Measurements from ENCODE around the gene CDK3. TPM values are rescaled to one million over a fixed set of nuclear protein-coding genes. Genes with fewer than 3 reads are reported as not detected.

Gene CDK3
- total RNA-seq, 6 donors from 2014 or later = 3.0 to 15.7 (median 7.0) TPM

- Histone ChIP-seq H3K36me3 (peaks cover 0 to 15% (median 2%) of the 10 kb centered on the region in 4 donors), H3K9me3 (no peaks in the 10 kb centered on the region), H3K4me1 (peaks cover 0 to 9% (median 7%) of the 10 kb centered on the region in 4 donors), H3K4me3 (no peak overlapping the region), H3K27ac (no peak overlapping the region), H3K27me3 (no peaks in the 10 kb centered on the region)
- ATAC-seq (ENCODE audit: low FRiP score in 2 of 2) (peak; percentile 86 to 88), DNase-seq (peak; percentile 81 to 87)
- WGBS, 2 donors = 30 to 37% methylated on average over 14 to 15 of the region's 19 CpGs
- TF ChIP-seq POLR2AphosphoS5 (IDR thresholded peaks at IDR 0.05) = no peak
- TF ChIP-seq, protein P1, sequence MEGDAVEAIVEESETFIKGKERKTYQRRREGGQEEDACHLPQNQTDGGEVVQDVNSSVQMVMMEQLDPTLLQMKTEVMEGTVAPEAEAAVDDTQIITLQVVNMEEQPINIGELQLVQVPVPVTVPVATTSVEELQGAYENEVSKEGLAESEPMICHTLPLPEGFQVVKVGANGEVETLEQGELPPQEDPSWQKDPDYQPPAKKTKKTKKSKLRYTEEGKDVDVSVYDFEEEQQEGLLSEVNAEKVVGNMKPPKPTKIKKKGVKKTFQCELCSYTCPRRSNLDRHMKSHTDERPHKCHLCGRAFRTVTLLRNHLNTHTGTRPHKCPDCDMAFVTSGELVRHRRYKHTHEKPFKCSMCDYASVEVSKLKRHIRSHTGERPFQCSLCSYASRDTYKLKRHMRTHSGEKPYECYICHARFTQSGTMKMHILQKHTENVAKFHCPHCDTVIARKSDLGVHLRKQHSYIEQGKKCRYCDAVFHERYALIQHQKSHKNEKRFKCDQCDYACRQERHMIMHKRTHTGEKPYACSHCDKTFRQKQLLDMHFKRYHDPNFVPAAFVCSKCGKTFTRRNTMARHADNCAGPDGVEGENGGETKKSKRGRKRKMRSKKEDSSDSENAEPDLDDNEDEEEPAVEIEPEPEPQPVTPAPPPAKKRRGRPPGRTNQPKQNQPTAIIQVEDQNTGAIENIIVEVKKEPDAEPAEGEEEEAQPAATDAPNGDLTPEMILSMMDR (IDR thresholded peaks at IDR 0.05) = peak; percentile 92 to 98 (median 96)
Observed at GRCh38 chr17:76014100-76014924, 13.7 kb downstream of the CDK3 start.

GRCh38 chr17:76014925-76015261 is 14.2 kb downstream of the CDK3 start:
- ATAC-seq (ENCODE audit: low FRiP score in 2 of 2) (no peak), DNase-seq (peak in 1 of 2 donors; percentile 79)
- H3K36me3 ChIP-seq = peaks cover 0 to 9% (median 2%) of the 10 kb centered on the region in 4 donors
- H3K9me3 ChIP-seq = no peaks in the 10 kb centered on the region
- TF ChIP-seq POLR2A (IDR thresholded peaks at IDR 0.05) (no peak), EP300 (IDR thresholded peaks at IDR 0.05) (no peak)
- WGBS, 2 donors = 94 to 97% methylated on average over 6 to 7 of the region's 26 CpGs
- H3K4me1 ChIP-seq = peaks cover 0 to 9% (median 7%) of the 10 kb centered on the region in 4 donors
- H3K27ac ChIP-seq = no peak overlapping the region
- H3K27me3 ChIP-seq = no peaks in the 10 kb centered on the region
- H3K4me3 ChIP-seq = no peak overlapping the region

GRCh38 chr17:76017481-76018339 is 17.1 kb downstream of the CDK3 start:
- H3K4me1 ChIP-seq = peaks cover 0 to 9% (median 7%) of the 10 kb centered on the region in 4 donors
- no peak overlapping the region for H3K4me3 ChIP-seq
- no peaks in the 10 kb centered on the region for H3K27me3 ChIP-seq
- no peak for DNase-seq
- H3K36me3 ChIP-seq = peaks cover 0 to 18% (median 2%) of the 10 kb centered on the region in 4 donors
- TF ChIP-seq POLR2A (IDR thresholded peaks at IDR 0.05) = no peak
- TF ChIP-seq, protein P1 (IDR thresholded peaks at IDR 0.05) = no peak
- no peak for TF ChIP-seq POLR2AphosphoS5 (IDR thresholded peaks at IDR 0.05)
- TF ChIP-seq EP300 (IDR thresholded peaks at IDR 0.05) = no peak
- no peak overlapping the region for H3K27ac ChIP-seq
- no peak for ATAC-seq (ENCODE audit: low FRiP score in 2 of 2)
- H3K9me3 ChIP-seq = no peaks in the 10 kb centered on the region
- 95 to 97% methylated on average over 14 to 21 of the region's 21 CpGs for WGBS, 2 donors

DNA sequence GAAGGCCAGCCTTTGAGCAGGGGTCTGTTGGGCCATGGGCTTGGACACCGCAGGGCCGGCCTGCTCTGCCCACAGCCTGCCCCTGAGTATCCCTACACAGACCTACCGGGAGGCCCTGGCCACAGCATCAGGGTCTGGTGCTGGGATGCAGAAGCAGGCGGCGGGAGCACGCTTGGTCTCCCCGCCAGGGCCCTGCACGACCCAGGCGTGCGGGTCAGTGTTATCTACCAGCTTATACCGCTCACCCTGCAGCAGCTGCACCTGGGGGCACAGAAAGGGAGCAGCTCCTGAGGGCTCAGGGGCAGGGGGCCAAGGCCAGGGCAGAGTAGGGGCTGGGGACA is 17.7 kb downstream of the CDK3 start:
- DNase-seq (no peak), ATAC-seq (ENCODE audit: low FRiP score in 2 of 2) (no peak)
- Histone ChIP-seq H3K9me3 (no peaks in the 10 kb centered on the region), H3K27ac (no peak overlapping the region), H3K4me1 (peaks cover 0 to 9% (median 7%) of the 10 kb centered on the region in 4 donors), H3K4me3 (no peak overlapping the region), H3K36me3 (peaks cover 0 to 18% (median 2%) of the 10 kb centered on the region in 4 donors), H3K27me3 (no peaks in the 10 kb centered on the region)
- TF ChIP-seq, protein P1 (IDR thresholded peaks at IDR 0.05) = no peak
- TF ChIP-seq EP300 (IDR thresholded peaks at IDR 0.05) (no peak), POLR2AphosphoS5 (IDR thresholded peaks at IDR 0.05) (no peak), POLR2A (IDR thresholded peaks at IDR 0.05) (no peak)
- WGBS, 2 donors = 91 to 98% methylated on average over 8 of the region's 11 CpGs

DNA sequence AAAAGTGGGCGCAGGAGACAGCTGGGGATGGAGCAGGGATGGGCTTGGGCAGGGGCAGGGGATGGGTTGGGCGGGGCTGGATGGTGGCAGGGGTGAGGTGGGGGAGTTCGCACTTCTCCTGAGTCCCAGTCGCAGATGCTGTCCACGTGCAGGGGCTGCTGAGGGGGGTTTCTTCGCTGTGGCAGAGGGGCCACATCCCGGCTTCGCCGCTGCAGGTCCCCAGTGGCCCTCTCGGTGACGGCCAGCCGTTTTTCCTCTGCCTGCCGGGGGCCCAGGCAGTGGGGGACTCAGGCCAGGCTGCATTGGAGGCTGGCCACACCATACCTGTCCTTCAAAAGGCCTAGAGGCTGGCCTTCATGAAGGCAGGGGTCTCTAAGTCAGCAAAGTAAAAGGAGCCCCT is 18.1 kb downstream of the CDK3 start:
- no peak for DNase-seq

More for the DNA sequence above, 18.1 kb downstream of the CDK3 start:
- no peak overlapping the region for H3K4me3 ChIP-seq
- no peaks in the 10 kb centered on the region for H3K27me3 ChIP-seq
- no peaks in the 10 kb centered on the region for H3K9me3 ChIP-seq
- no peak overlapping the region for H3K27ac ChIP-seq
- no peak for ATAC-seq (ENCODE audit: low FRiP score in 2 of 2)
- H3K4me1 ChIP-seq = peaks cover 0 to 9% (median 7%) of the 10 kb centered on the region in 4 donors
- H3K36me3 ChIP-seq = peaks cover 0 to 18% (median 2%) of the 10 kb centered on the region in 4 donors
- TF ChIP-seq POLR2AphosphoS5 (IDR thresholded peaks at IDR 0.05) (no peak), EP300 (IDR thresholded peaks at IDR 0.05) (no peak), POLR2A (IDR thresholded peaks at IDR 0.05) (no peak)
- TF ChIP-seq, protein P1 (IDR thresholded peaks at IDR 0.05) = no peak
- 89 to 92% methylated on average over 13 of the region's 13 CpGs for WGBS, 2 donors
